C4-2B (cell line): ENCODE results near the gene PLEKHO1.
"Not testable (repeated sequence)": the region's sequence is repeated elsewhere in the genome, so short reads cannot be mapped to it uniquely, and the experiment has no call there.

ENCODE experiments used
- ZFX ChIP-seq: fragments of 450-650 bp; IDR thresholded peaks from 2 replicates; pipeline ENCODE4 v1.6.1; 2017
- TF ChIP-seq, protein P1 (sequence below): fragments of 450-650 bp; conservative IDR thresholded peaks from 2 replicates; pipeline ENCODE4 v1.5.1; 2017; ENCODE audit warnings: mild to moderate bottlenecking

DNA sequence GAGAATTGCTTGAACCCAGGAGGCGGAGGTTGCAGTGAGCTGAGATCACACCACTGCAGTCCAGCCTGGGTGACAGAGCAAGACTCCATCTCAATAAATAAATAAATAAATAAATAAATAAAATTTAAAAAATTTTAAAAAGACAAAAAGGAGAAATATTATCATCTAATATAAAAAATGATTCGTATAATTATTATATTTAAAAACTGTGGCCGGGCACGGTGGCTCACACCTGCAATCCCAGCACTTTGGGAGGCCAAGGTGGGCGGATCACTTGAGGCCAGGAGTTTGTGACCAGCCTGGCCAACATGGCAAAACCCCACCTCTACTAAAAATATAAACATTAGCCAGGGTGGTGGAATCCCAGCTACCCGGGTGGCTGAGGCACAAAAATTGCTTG is 58.7 kb downstream of the PLEKHO1 start:
- TF ChIP-seq, protein P1, sequence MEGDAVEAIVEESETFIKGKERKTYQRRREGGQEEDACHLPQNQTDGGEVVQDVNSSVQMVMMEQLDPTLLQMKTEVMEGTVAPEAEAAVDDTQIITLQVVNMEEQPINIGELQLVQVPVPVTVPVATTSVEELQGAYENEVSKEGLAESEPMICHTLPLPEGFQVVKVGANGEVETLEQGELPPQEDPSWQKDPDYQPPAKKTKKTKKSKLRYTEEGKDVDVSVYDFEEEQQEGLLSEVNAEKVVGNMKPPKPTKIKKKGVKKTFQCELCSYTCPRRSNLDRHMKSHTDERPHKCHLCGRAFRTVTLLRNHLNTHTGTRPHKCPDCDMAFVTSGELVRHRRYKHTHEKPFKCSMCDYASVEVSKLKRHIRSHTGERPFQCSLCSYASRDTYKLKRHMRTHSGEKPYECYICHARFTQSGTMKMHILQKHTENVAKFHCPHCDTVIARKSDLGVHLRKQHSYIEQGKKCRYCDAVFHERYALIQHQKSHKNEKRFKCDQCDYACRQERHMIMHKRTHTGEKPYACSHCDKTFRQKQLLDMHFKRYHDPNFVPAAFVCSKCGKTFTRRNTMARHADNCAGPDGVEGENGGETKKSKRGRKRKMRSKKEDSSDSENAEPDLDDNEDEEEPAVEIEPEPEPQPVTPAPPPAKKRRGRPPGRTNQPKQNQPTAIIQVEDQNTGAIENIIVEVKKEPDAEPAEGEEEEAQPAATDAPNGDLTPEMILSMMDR: not testable (repeated sequence)
- not testable (repeated sequence) for TF ChIP-seq ZFX
